SK-N-SH (cell line): Measurements from ENCODE around the gene ARRDC3.

Experiments used
- CTCF ChIP-seq: fragments of 200-600 bp; sonication (generic); IDR thresholded peaks from 2 replicates; pipeline ENCODE4 v1.6.1; 2017; ENCODE audit warnings: antibody characterized with exemption, mild to moderate bottlenecking, moderate library complexity
- GABPA ChIP-seq: IDR thresholded peaks from 2 replicates; pipeline ENCODE4 v1.4.0; 2012; ENCODE audit warnings: low read depth, mild to moderate bottlenecking
- POLR2AphosphoS5 ChIP-seq: IDR thresholded peaks from 2 replicates; pipeline ENCODE4 v1.6.1; 2012; ENCODE audit warnings: low read depth, low read length
- SMC3 ChIP-seq: IDR thresholded peaks from 2 replicates; pipeline ENCODE4 v1.6.1; 2012; ENCODE audit warnings: low read depth, low read length, improper control_type of control experiment
- YY1 ChIP-seq: IDR thresholded peaks from 2 replicates; pipeline ENCODE4 v1.4.0; 2012; ENCODE audit warnings: low read depth, mild to moderate bottlenecking

GRCh38 chr5:91357806-91358205 lies 25.3 kb downstream of the ARRDC3 start:
- TF ChIP-seq POLR2AphosphoS5 (no peak), CTCF (no peak), SMC3 (no peak), YY1 (no peak), GABPA (no peak)
